NCI-H1694 (cell line): ENCODE measurements around the gene CRYZL1.
A peak's percentile ranks its signal among the peaks of the same experiment; 100 is the strongest.

ENCODE experiments used
- DNase-seq: peaks from one replicate; lab custom pipeline; 2025; lab: John Stamatoyannopoulos, UW

The CRYZL1 gene

GRCh38 chr21:33661146-33661545 lies 19.6 kb upstream of the CRYZL1 start:
- DNase-seq: no peak

GRCh38 chr21:33660406-33660805 lies 18.9 kb upstream of the CRYZL1 start:
- no peak for DNase-seq

- no peak for DNase-seq
These were observed 18.0 kb upstream of the CRYZL1 start for GRCh38 chr21:33659568-33659949.

GRCh38 chr21:33658919-33659567 lies 17.5 kb upstream of the CRYZL1 start:
- DNase-seq: no peak

GRCh38 chr21:33657124-33657820 lies 15.7 kb upstream of the CRYZL1 start:
- no peak for DNase-seq

- DNase-seq: no peak
These were observed 14.2 kb upstream of the CRYZL1 start for GRCh38 chr21:33655588-33656221.

GRCh38 chr21:33654412-33654811 lies 12.9 kb upstream of the CRYZL1 start:
- DNase-seq: no peak

GRCh38 chr21:33651965-33652680 lies 10.6 kb upstream of the CRYZL1 start:
- DNase-seq: no peak

GRCh38 chr21:33650929-33651509 lies 9.5 kb upstream of the CRYZL1 start:
- DNase-seq: no peak

GRCh38 chr21:33650230-33650629 lies 8.7 kb upstream of the CRYZL1 start:
- DNase-seq: no peak

- no peak for DNase-seq
These were observed 7.0 kb upstream of the CRYZL1 start for GRCh38 chr21:33648555-33648954.

- no peak for DNase-seq
These were observed 6.0 kb upstream of the CRYZL1 start for GRCh38 chr21:33647587-33647986.

GRCh38 chr21:33645730-33646129 lies 4.2 kb upstream of the CRYZL1 start:
- DNase-seq: no peak

- no peak for DNase-seq
These were observed 3.0 kb upstream of the CRYZL1 start for GRCh38 chr21:33644383-33645074.

GRCh38 chr21:33643658-33644311 lies 2.2 kb upstream of the CRYZL1 start:
- peak; percentile 11 for DNase-seq

- DNase-seq: no peak
These were observed 1.5 kb upstream of the CRYZL1 start for GRCh38 chr21:33642896-33643657.

- peak; percentile 99 for DNase-seq
These were observed 720 bp upstream of the CRYZL1 start, which contains the start of gene ITSN1 for GRCh38 chr21:33642027-33642895. TSS of gene ITSN1 (plus strand) at chr21:33642501. CDS start at chr21:33718829, 76,328 bp downstream.

GRCh38 chr21:33640697-33641351 lies 717 bp downstream of the CRYZL1 start:
- DNase-seq: no peak

- no peak for DNase-seq
These were observed 7.3 kb downstream of the CRYZL1 start for GRCh38 chr21:33634254-33634653.
